IMR-90 (cell line): ENCODE results near the gene ENTPD7. TPM values are rescaled to one million over a fixed set of nuclear protein-coding genes. Genes with fewer than 3 reads are reported as not detected.

ENCODE experiments used
- ATAC-seq: fragments of 200-7000 bp; cut with Tn5 transposase; 2 replicates; pipeline ENCODE4 v1.9.1; 2020; ENCODE audit warnings: low read depth, mild to moderate bottlenecking, moderate library complexity
- BruUV-seq: library from RNA; stranded (reverse); fragments of 400-500 nt; replicated peaks from 2 replicates; lab custom pipeline; 2021; lab: Mats Ljungman, UMichigan
- CTCF ChIA-PET: fragments of 300-600 bp; formaldehyde crosslinking; extraction: SDS; loops from one replicate; lab custom pipeline; 2021; ENCODE audit warnings: antibody characterized with exemption; lab: Yijun Ruan, JAX
- POLR2A ChIA-PET: fragments of 300-600 bp; sonication (Branson Sonifier 250); formaldehyde crosslinking; loops from one replicate; lab custom pipeline; 2022; ENCODE audit warnings: antibody characterized with exemption; ENCODE audit not compliant: unreplicated experiment; lab: Charles Lee
- DNase-seq: peaks from one replicate; pipeline ENCODE4 v3.0.0; 2013
- H2AFZ ChIP-seq: replicated peaks from 2 replicates; pipeline ENCODE3; 2013; ENCODE audit warnings: low read length, mild to moderate bottlenecking; ENCODE audit not compliant: poor library complexity
- H2AK5ac ChIP-seq: 2 replicates; pipeline ENCODE4 v1.6.1; 2013; ENCODE audit warnings: low read depth, low read length, inconsistent platforms
- H2AK9ac ChIP-seq: replicated peaks from 2 replicates; pipeline ENCODE3; 2013; ENCODE audit warnings: mild to moderate bottlenecking, low read depth, low read length, moderate library complexity; ENCODE audit not compliant: poor library complexity
- H2BK120ac ChIP-seq: 2 replicates; pipeline ENCODE4 v1.6.1; 2013; ENCODE audit warnings: low read depth, low read length, inconsistent platforms
- H2BK15ac ChIP-seq: 3 replicates; pipeline ENCODE4 v1.6.1; 2013; ENCODE audit warnings: low read depth, low read length, inconsistent platforms
- H2BK20ac ChIP-seq: 2 replicates; pipeline ENCODE4 v1.6.1; 2013; ENCODE audit warnings: low read depth, mild to moderate bottlenecking, inconsistent platforms, low read length, moderate library complexity
- H2BK5ac ChIP-seq: 2 replicates; pipeline ENCODE4 v1.6.1; 2013; ENCODE audit warnings: mild to moderate bottlenecking, low read depth, low read length, inconsistent platforms; ENCODE audit not compliant: poor library complexity, severe bottlenecking
- H3K14ac ChIP-seq: replicated peaks from 2 replicates; pipeline ENCODE4 v1.6.1; 2013; ENCODE audit warnings: low read depth, low read length, inconsistent platforms
- H3K18ac ChIP-seq: 2 replicates; pipeline ENCODE4 v1.6.1; 2013; ENCODE audit warnings: low read depth, low read length, control low read depth
- H3K23ac ChIP-seq: 2 replicates; pipeline ENCODE4 v1.6.1; 2013; ENCODE audit warnings: low read depth, low read length, inconsistent platforms
- H3K27ac ChIP-seq: 2 replicates; pipeline ENCODE4 v1.5.1; 2013; ENCODE audit warnings: mild to moderate bottlenecking, control low read depth, low read length; ENCODE audit not compliant: insufficient read depth
- H3K27me3 ChIP-seq: 2 replicates; pipeline ENCODE4 v1.6.1; 2013; ENCODE audit warnings: low read length; ENCODE audit not compliant: control insufficient read depth, insufficient read depth
- H3K36me3 ChIP-seq: 2 replicates; pipeline ENCODE4 v1.6.1; 2013; ENCODE audit warnings: low read length, mixed read lengths; ENCODE audit not compliant: control insufficient read depth, insufficient read depth
- H3K4ac ChIP-seq: 2 replicates; pipeline ENCODE4 v1.6.1; 2013; ENCODE audit warnings: low read depth, low read length, inconsistent platforms
- H3K4me1 ChIP-seq: 2 replicates; pipeline ENCODE4 v1.6.1; 2013; ENCODE audit warnings: low read length, mixed read lengths; ENCODE audit not compliant: control insufficient read depth, insufficient read depth
- H3K4me2 ChIP-seq: 2 replicates; pipeline ENCODE4 v1.6.1; 2013; ENCODE audit warnings: low read depth, mild to moderate bottlenecking, control low read depth, low read length, moderate library complexity
- H3K4me3 ChIP-seq: 2 replicates; pipeline ENCODE4 v1.5.1; 2013; ENCODE audit warnings: low read depth, mild to moderate bottlenecking, control low read depth, low read length, moderate library complexity; ENCODE audit not compliant: insufficient read depth
- H3K56ac ChIP-seq: 2 replicates; pipeline ENCODE4 v1.6.1; 2013; ENCODE audit warnings: low read length, inconsistent platforms; ENCODE audit not compliant: insufficient read depth; ENCODE audit errors: extremely low read depth
- H3K79me1 ChIP-seq, 2 experiments: 2 replicates each; pipeline ENCODE4 v1.6.1; 2013; ENCODE audit warnings: low read length in 2 of 2, inconsistent platforms in 1 of 2, low read depth in 1 of 2
- H3K9ac ChIP-seq: 2 replicates; pipeline ENCODE4 v1.6.1; 2013; ENCODE audit warnings: low read depth, low read length, control low read depth
- H3K9me1 ChIP-seq: 2 replicates; pipeline ENCODE4 v1.6.1; 2013; ENCODE audit warnings: low read length, inconsistent platforms; ENCODE audit not compliant: insufficient read depth
- H3K9me3 ChIP-seq: 2 replicates; pipeline ENCODE4 v1.6.1; 2013; ENCODE audit warnings: low read length; ENCODE audit not compliant: control insufficient read depth, insufficient read depth
- H4K20me1 ChIP-seq: 2 replicates; pipeline ENCODE4 v1.6.1; 2013; ENCODE audit warnings: low read length, inconsistent platforms; ENCODE audit not compliant: insufficient read depth
- H4K5ac ChIP-seq: 2 replicates; pipeline ENCODE4 v1.6.1; 2013; ENCODE audit warnings: mild to moderate bottlenecking, low read depth, low read length, control low read depth
- H4K8ac ChIP-seq, 2 experiments: 2 replicates each; pipeline ENCODE4 v1.6.1; 2013; ENCODE audit warnings: low read depth in 2 of 2, low read length in 2 of 2, control low read depth in 1 of 2, inconsistent platforms in 1 of 2
- H4K91ac ChIP-seq: 2 replicates; pipeline ENCODE4 v1.6.1; 2013; ENCODE audit warnings: low read depth, low read length, inconsistent platforms; ENCODE audit not compliant: insufficient read depth
- CHD1 ChIP-seq: IDR thresholded peaks from 2 replicates; pipeline ENCODE4 v1.6.1; 2012; ENCODE audit warnings: low read depth, low read length, improper control_type of control experiment
- FOS ChIP-seq: fragments of 150-350 bp; IDR thresholded peaks from 2 replicates; pipeline ENCODE4 v1.6.1; 2016; ENCODE audit warnings: low read depth, low read length
- MXI1 ChIP-seq: IDR thresholded peaks from 2 replicates; pipeline ENCODE4 v1.6.1; 2012; ENCODE audit warnings: low read depth, mild to moderate bottlenecking, low read length, moderate library complexity, borderline replicate concordance
- NFE2L2 ChIP-seq: fragments of 150-350 bp; IDR thresholded peaks from 2 replicates; pipeline ENCODE4 v1.6.1; 2016; ENCODE audit warnings: low read depth, mild to moderate bottlenecking, low read length
- RCOR1 ChIP-seq: IDR thresholded peaks from 2 replicates; pipeline ENCODE4 v1.6.1; 2012; ENCODE audit warnings: mild to moderate bottlenecking, low read length, improper control_type of control experiment; ENCODE audit not compliant: insufficient replicate concordance
- RFX5 ChIP-seq: IDR thresholded peaks from 2 replicates; pipeline ENCODE4 v1.8.0; 2012; ENCODE audit warnings: low read depth, mild to moderate bottlenecking, low read length, moderate library complexity
- WGBS, 2 experiments: methylation state at CpG; one replicate each; pipeline versions ENCODE4 v1.1.5 to v1.1.7; 2013; ENCODE audit warnings: missing lambda C conversion rate in 2 of 2; ENCODE audit not compliant: insufficient read length in 1 of 2; ENCODE audit errors: extremely low coverage in 2 of 2; 5-methylcytosine and 5-hydroxymethylcytosine counted together
- dilution Hi-C: fragments of 300-500 bp; cut with HindIII; formaldehyde crosslinking; loops from one replicate; pipeline ENCODE4 v1.14.3; 2018; ENCODE audit warnings: low sequenced_read_pairs; ENCODE audit not compliant: unreplicated experiment
- in situ Hi-C: fragments of 300-500 bp; cut with MboI; formaldehyde crosslinking; loops from 3 replicates; pipeline ENCODE4 v1.14.3; 2019; ENCODE audit warnings: low sequenced_read_pairs, inconsistent platforms, mixed read lengths
- intact Hi-C: fragments of 100-400 bp; cut with micrococcal nuclease; formaldehyde crosslinking; loops from 2 replicates; pipeline ENCODE4 v1.10.0; 2022
- polyA plus RNA-seq, 3 experiments: library from polyadenylated mRNA; depleted of rRNA; stranded (reverse); fragments of >200 nt; gene quantifications; 2 replicates each; pipeline ENCODE4 v1.2.3, GENCODE V29; 2012; ENCODE audit warnings: low replicate concordance in 1 of 3
- total RNA-seq: library from RNA; depleted of rRNA; stranded (reverse); fragments of >200 nt; gene quantifications from 2 replicates; pipeline ENCODE4 v1.2.3, GENCODE V29; 2012

Gene ENTPD7
- total and polyA plus RNA-seq, 2 of the 4 experiments (the other 2 are of a cell fraction): 8.0 to 23.3 TPM

GRCh38 chr10:99654390-99655175 lies 4.7 kb upstream of the ENTPD7 start:
- Histone ChIP-seq H2BK120ac (no peak overlapping the region), H3K18ac (no peak overlapping the region), H3K79me1 (peaks cover under 1 to 10% of the 10 kb centered on the region in 2 experiments; a peak in 3 of 4 replicates), H3K14ac (no peak overlapping the region), H2BK15ac (no peak overlapping the region), H4K5ac (no peak overlapping the region), H3K4me1 (peaks cover 5% of the 10 kb centered on the region; the same call in 1 of the 2 replicates), H3K4me3 (no peak overlapping the region), H3K4ac (no peak overlapping the region), H4K8ac (no peak overlapping the region), H2AK9ac (no peak overlapping the region), H3K27me3 (no peaks in the 10 kb centered on the region), H2AK5ac (no peak overlapping the region), H3K9ac (no peak overlapping the region), H3K9me3 (no peaks in the 10 kb centered on the region), H3K36me3 (no peaks in the 10 kb centered on the region), H4K91ac (no peak overlapping the region), H3K4me2 (no peak overlapping the region), H3K27ac (no peak overlapping the region), H3K23ac (no peak overlapping the region), H2BK20ac (no peak overlapping the region), H2BK5ac (no peak overlapping the region), H3K9me1 (peaks cover 6% of the 10 kb centered on the region; the same call in 1 of the 2 replicates), H2AFZ (no peak overlapping the region), H3K56ac (no peak overlapping the region), H4K20me1 (no peaks in the 10 kb centered on the region)
- 74% methylated on average over 2 of the region's 9 CpGs; no CpG with 5 or more reads in 1 of the 2 experiments for whole genome bisulfite sequencing, 2 experiments
- in situ Hi-C loops (no loop called here), dilution Hi-C loops (no loop called here), intact Hi-C loops (no loop called here)
- ChIA-PET POLR2A (no interaction called here), CTCF (no interaction called here)
- no peak for TF ChIP-seq CHD1
- TF ChIP-seq RFX5: no peak
- TF ChIP-seq NFE2L2: no peak
- TF ChIP-seq MXI1: no peak
- TF ChIP-seq FOS: no peak
- no peak for TF ChIP-seq RCOR1
- DNase-seq: no peak
- BruUV-seq: no TSS peak
- ATAC-seq: no peak
